SK-N-SH (cell line): ENCODE data around the gene OR1G1. TPM values are rescaled to one million over a fixed set of nuclear protein-coding genes. Genes with fewer than 3 reads are reported as not detected.

Source experiments
- polyA plus RNA-seq, 3 experiments: library from polyadenylated mRNA; depleted of rRNA; stranded (reverse); fragments of >200 nt; gene quantifications; 2 replicates each; pipeline ENCODE4 v1.2.3, GENCODE V29; 2012

OR1G1 gene
- polyA plus RNA-seq, 1 of the 3 experiments (the other 2 are of a cell fraction): not detected

Other genes with a start within 250 kb of the OR1G1 start
- not detected in 2 replicates for gene OR1D5, start 63.9 kb downstream of the OR1G1 start, polyA plus RNA-seq (2012; rRNA removed)
- gene OR1D2, start 23.1 kb downstream of the OR1G1 start, polyA plus RNA-seq (2012; rRNA removed): not detected in 2 replicates
- gene OR1A2, start 70.0 kb upstream of the OR1G1 start, polyA plus RNA-seq (2012; rRNA removed): not detected in 2 replicates
- gene OR1A1, start 80.1 kb upstream of the OR1G1 start, polyA plus RNA-seq (2012; rRNA removed): not detected in 2 replicates
- not detected in 2 replicates for gene OR3A1, start 170.8 kb upstream of the OR1G1 start, polyA plus RNA-seq (2012; rRNA removed)